Heart left ventricle (tissue), 13 donors: ENCODE results near the gene SLC32A1.

Source experiments
- POLR2A ChIP-seq, 2 donors: fragments of 450-650 bp; IDR thresholded peaks; one replicate each; pipeline ENCODE4 v1.6.1; 2017; ENCODE audit warnings: antibody characterized with exemption in 2 of 2, mild to moderate bottlenecking in 2 of 2, moderate library complexity in 2 of 2
- TF ChIP-seq, protein P1 (sequence below), 12 donors: fragments of 200-600 bp; sonication (generic) in 4 of 12; IDR thresholded peaks; one replicate each; pipeline versions ENCODE4 v1.5.0 to v1.8.0; 2018 to 2022; ENCODE audit warnings: antibody characterized with exemption in 12 of 12, mild to moderate bottlenecking in 5 of 12
- donor health status: ischemic (EF 13 %, LVEDD 7.1; RV severe dilation, severe dysfunction).
- donor health status: DM: no; HTN: yes; CAD: no.
- donor health status: DM: no; HTN: no; CAD: no.
- donor health status: ischemic (EF 25% LVEDD 6.9; RV normal size, moderate dysfunction).
- donor health status: ischemic (EF 25% LVEDD 5.7; RV mildly dilated, moderate dysfunction).
- donor health status: ischemic (EF 35%, LVEDD 5.7; RV mildly dilated, moderate dysfunction).
- donor health status: nonischemic (EF 11% LVEDD 7.7; RV severe dilation, severe dysfunction).
- donor health status: DM: yes; HTN: yes; CAD: no.
- donor health status: PGD.
- donor health status: ischemic (EF 29% LVEDD 5.4; RV normal size, mild dysfunction).
- donor health status: nonischemic (EF 23%, LVEDD 6.1; RV moderate dilation, normal function).

DNA sequence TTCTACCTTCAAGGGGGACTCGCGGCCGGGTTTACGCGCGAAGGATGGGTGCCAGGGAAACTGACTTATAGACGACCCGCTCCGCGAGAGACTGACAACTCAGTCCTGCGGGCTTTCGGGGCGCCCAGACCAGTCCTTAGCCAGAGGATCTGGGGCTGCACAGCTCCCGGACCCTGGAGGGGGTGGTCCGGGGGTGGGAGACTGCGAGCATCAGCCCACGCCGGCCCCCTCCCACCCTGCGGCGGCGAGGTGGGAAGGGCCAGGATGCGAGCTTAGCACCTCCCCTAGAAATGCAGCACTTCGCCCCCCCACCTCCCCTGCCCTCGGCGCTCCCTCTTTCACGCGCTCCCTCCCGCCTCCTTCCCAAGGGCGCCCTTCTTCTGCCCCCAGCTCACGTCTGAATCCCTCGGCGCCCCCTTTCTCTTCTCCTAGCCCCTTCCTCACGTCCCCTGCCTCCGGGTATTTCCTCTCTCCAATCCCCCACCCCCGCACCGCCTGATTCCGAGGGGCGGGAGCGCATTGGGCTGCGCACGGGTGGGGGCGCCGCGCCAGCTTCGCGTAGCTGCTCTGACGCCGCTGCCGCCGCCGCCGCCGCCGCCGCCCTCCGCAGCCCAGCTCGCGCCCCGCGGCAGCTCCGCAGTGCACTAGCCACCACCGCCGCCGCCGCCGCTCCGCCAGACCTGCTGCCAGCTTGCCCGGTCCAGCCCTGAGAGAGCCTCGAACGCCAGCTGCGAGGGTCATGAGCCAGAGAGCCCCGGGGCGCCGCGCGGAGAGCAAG, at the start of gene SLC32A1:
- TF ChIP-seq, protein P1, sequence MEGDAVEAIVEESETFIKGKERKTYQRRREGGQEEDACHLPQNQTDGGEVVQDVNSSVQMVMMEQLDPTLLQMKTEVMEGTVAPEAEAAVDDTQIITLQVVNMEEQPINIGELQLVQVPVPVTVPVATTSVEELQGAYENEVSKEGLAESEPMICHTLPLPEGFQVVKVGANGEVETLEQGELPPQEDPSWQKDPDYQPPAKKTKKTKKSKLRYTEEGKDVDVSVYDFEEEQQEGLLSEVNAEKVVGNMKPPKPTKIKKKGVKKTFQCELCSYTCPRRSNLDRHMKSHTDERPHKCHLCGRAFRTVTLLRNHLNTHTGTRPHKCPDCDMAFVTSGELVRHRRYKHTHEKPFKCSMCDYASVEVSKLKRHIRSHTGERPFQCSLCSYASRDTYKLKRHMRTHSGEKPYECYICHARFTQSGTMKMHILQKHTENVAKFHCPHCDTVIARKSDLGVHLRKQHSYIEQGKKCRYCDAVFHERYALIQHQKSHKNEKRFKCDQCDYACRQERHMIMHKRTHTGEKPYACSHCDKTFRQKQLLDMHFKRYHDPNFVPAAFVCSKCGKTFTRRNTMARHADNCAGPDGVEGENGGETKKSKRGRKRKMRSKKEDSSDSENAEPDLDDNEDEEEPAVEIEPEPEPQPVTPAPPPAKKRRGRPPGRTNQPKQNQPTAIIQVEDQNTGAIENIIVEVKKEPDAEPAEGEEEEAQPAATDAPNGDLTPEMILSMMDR (IDR thresholded peaks at IDR 0.05): no peak
- TF ChIP-seq POLR2A (IDR thresholded peaks at IDR 0.05): no peak
